ENCODE data around the gene ZNF428.

ZNF428 gene

DNA sequence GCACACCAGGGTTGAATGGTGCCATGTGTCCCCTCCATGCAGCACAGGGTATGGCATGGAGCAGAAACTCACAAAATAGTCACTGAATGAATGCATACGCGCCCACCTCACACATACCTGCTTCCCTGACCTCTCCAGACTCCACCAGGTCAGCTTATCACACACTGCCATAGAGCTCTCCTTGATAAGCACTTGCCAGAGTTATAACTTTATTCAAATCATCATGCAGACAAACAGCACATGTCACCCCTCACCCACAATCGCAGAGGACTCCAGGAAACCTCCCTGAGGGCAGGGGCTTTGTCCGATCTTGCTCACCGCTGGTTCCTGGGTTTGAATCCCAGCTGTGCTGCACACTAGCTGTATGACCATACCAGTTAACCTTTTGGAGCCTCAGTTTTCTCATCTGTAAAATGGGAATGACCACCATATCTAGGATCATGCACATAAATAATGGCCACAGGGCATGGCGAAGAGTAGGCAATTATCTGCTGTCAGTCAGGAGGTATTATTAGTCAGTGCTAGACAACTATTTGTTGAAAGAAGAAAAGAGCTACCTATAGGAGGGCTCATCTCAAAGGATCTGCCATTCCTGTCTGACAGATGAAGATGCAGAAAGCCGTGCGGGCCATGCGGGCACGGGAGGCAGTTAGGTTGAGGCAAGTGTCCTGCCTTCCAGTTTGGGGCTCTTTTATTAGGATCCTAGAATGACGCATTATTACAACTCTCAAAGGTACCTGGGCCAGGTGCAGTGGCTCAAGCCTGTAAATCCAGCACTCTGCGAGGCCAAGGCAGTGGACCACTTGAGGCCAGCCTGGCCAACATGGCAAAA lies 58.1 kb downstream of the ZNF428 start:
- DNase-seq: no peak

DNA sequence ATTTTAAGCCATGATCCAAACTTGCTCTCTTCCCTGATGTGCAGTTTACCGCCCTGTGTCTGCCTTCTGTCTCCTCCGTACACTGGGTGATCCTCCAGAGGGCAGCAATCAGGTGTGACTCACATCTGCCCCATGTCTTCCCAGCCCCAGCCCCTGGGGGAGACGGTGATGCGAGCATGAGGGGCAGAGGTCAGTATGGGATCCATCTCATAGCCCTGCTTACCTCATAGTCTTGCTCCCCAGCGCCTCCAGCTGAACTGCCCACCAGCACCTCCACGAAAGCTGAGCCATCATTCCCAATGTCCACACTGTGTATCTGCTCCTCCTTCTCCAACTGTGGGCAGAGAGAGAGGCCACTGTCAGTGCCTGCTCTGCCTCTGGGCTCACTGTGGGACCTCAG lies 58.7 kb downstream of the ZNF428 start:
- peak; percentile 37 for DNase-seq
